ENCODE data around the gene COA7.

DNA sequence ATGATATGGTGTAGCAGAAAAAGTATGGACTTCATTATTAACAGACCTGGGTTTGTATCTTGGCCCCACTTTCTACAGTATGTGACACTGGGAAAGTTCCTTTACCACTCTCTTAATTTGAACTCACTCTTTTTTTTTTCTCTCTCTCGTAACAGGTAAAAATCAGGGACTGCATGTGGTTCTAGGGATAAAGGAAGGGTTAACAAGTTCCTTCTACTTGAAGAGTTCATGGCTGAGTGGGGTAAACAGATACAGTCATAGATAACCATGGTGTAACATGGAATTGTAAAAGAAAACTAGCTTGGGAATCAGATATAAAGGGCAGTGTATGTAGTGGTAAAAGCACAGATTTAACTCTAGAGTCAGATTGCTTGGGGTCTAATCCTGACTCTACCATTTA, 49.3 kb upstream of the COA7 start:
- TF ChIP-seq, protein P1, sequence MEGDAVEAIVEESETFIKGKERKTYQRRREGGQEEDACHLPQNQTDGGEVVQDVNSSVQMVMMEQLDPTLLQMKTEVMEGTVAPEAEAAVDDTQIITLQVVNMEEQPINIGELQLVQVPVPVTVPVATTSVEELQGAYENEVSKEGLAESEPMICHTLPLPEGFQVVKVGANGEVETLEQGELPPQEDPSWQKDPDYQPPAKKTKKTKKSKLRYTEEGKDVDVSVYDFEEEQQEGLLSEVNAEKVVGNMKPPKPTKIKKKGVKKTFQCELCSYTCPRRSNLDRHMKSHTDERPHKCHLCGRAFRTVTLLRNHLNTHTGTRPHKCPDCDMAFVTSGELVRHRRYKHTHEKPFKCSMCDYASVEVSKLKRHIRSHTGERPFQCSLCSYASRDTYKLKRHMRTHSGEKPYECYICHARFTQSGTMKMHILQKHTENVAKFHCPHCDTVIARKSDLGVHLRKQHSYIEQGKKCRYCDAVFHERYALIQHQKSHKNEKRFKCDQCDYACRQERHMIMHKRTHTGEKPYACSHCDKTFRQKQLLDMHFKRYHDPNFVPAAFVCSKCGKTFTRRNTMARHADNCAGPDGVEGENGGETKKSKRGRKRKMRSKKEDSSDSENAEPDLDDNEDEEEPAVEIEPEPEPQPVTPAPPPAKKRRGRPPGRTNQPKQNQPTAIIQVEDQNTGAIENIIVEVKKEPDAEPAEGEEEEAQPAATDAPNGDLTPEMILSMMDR (IDR thresholded peaks at IDR 0.05): no peak
- TF ChIP-seq POLR2A (IDR thresholded peaks at IDR 0.05): no peak

Data from testis (tissue), 2 donors.